Effector CD8-positive, alpha-beta T cell (primary cell): Measurements from ENCODE around the gene HACD4.

Source experiments
- DNase-seq: peaks from one replicate; lab custom pipeline; 2025; lab: John Stamatoyannopoulos, UW
- total RNA-seq, 4 experiments: gene quantifications; one replicate each; lab custom pipeline; 2026; lab: John Stamatoyannopoulos, UW

The HACD4 gene, protein sequence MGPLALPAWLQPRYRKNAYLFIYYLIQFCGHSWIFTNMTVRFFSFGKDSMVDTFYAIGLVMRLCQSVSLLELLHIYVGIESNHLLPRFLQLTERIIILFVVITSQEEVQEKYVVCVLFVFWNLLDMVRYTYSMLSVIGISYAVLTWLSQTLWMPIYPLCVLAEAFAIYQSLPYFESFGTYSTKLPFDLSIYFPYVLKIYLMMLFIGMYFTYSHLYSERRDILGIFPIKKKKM
- total RNA-seq: 32.1 to 64.7 (median 49.4) reads per million in 4 experiments

DNA sequence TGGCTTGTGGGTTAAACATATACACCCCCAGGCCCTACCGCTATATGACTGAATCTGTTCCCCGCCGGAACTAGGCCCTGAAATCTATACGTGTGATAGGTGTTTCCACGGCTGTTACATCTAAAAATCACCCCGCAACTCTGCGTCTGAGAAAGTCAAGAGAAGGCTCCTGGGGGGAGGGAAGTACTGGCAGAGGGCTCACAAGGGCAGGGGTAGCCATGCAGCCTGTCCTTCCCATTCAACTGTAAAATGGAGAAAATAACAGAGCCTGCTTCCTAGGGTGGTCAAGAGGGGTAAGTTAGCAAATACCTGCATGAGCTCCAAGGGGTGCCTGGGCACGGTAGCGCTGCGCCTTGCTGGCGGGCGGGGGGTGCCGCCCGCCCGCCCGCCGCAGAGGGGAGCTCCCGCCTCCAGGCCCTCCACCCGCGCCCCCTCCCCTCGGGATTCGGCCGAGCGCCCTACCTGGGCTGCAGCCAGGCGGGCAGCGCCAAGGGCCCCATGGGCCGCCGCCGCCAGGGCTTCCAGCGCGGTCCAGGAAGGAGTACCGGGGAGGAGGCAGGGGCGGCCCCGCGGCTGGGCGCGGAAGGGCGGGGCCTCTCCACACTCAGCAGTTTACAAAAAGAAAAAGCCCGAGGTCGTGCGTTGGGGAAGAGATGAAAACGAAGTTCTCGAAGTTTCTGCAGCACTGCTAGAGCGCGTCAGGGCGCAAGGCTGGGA, at the start of gene HACD4:
HACD4 (minus strand) TSS at position 550 of the 717 bp plus-strand sequence; CDS start at position 500, 50 bp downstream.
- DNase-seq: peak; percentile 43

DNA sequence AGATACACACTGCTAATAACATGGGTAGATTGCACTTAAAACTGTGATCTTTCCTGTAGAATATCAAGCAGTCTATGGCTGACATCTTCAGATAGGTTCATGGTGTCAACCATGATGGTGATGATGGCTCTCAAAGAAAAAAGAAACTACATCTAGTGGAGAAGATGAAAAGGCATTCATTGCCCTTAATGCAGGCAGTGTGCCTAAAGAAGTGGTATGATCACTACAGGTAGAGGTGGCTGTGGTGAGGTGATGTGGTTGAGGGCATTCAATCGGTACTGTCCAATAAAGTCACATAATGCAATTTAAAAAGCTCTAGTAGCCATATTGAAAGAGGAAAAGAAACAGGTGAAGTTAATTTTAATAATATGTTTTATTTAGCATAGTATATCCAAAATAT, 49.4 kb upstream of the HACD4 start:
- DNase-seq: no peak

DNA sequence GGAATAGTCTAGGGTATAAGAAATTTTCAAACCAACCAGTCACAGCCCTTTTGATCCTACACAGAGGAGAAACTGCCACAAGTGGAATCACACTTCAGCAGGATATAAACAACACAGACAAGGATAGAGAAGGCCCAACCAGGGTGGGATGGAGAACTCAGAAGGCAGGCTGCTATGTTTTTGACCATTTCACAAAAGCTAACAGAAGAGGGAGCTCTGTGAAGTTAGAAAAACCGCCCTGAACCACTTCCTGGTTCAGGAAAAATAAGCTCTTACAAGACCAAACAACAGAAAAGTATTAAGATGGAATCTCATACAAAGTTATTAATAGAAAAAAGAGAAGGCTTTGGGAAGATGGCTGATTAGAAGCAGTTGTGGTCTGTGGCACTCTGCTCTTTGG, 47.3 kb upstream of the HACD4 start:
- no peak for DNase-seq

DNA sequence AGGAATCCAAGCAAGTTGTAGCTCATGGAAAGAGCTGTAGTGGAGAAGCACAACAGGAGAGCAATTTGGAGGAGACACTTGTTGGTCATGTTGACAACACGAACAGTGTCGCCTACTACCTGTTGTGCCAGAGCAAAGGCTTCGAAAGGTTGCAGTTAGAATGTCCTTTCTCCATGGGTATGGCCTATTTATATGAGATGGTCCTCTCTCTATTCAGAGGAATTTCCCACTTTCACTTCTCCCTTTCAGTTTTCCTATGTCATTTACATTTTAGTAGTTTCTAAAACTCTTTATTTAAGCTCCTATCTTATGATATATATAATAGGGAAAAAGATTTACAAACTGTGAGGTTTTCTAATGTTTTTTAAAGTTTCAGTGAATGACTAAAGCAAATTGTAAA, 46.3 kb upstream of the HACD4 start, which contains the start of gene IFNB1:
IFNB1 (minus strand) TSS at position 162 of the 400 bp plus-strand sequence; CDS start at position 89, 73 bp downstream.
- no peak for DNase-seq

DNA sequence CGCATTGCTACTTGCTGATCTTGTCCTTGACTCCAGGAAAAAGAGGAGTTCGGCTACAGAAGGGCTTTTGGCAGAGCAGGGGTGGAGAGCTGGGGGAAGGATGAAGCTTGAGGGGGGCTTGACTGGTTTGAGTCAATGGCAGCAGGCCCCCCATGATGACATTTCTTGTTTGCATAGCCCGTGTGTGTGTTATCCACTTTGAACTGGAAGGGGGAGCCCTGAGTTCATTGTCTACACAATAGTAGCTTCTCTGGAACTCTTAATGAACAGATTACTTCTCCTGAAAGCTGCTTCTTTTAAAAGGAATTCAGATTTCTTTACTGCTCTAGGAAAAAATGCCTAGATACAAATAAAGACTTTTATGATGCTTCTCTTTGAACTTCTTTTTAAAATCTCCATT, 44.0 kb upstream of the HACD4 start:
- DNase-seq: no peak

DNA sequence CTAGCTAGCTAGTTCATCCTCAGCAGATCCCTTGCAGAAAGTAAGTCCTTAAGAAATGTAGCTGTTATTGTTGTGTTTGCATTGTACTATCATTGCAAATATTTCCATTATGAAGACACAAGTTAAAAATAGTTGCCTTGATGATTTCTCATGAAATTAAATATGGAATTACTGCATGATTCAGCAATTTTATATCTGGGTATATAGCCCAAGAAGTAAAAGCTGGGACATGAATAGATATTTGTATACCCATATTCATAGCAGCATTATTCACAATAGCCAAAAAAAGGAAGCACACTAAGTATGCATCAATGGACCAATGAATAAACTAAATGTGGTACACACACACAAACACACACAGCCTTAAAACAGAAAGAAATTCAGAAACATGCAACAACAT, 39.5 kb upstream of the HACD4 start:
- DNase-seq: no peak

DNA sequence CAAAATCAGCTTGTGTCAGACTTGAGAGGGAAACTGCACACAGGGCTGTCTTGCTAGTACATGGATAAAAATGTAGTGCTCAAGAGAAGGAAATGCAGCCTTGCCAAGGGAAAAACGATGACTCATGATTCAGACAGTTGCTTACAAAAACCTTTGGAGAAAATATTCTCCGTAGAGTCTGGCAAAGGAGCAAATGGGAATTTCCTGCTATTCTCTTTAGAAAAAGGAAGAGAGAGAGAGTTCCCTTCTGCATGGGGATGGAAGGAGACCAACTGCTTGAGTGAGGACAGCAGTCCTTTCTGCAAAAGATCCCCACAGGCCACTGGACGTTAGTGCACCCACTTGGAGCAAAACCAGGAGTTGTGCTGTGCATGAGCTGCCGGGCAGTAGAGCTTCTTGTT, 38.7 kb upstream of the HACD4 start:
- no peak for DNase-seq

DNA sequence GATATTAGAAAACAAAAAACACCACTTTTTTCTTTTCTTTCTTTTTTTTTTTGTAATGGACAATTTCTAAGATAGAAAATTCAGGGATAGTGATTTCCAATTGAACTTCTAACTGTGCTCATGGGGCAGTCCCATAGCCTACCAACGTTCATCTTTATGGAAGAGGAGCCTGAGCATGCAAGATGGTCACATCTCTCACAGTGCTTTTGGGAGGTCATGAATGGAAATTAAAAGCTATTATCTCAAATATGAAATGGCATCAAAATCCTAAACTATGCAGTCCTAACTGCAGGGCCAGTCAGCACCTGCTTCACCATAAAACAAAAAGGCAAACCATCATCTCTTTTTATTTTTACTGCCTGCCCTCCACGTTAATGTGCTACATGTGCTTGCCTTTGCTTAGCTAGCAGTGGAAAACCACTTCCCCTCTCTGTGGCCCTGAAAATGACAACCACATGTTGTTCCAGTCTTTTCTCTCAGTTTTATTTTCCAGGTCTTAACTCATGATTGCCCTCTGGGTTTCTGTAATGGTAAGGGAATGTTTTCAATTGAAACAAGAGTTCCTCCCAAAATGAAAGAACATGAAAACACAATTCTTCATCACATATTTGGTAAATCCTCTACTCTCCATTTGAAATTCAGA, 29.6 kb upstream of the HACD4 start:
- DNase-seq: no peak

DNA sequence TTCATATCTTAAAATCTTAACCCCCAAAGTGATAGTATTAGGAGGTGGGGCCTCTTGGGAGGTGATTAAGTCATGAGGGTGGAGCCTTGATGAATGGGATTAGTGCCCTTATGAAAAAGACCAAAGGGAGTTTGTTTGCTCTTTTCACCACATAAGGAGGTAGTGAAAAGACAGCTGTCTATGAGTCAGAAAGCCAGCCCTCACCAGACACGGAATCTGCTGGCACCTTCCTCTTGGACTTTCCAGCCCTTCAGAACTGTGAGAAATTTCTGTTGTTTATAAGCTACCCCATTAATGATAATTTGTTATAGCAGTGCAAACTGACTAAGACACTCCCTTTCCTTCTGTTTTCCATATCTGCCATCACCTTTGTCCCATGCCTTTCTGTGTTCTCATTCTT, 25.5 kb upstream of the HACD4 start:
- DNase-seq: no peak

DNA sequence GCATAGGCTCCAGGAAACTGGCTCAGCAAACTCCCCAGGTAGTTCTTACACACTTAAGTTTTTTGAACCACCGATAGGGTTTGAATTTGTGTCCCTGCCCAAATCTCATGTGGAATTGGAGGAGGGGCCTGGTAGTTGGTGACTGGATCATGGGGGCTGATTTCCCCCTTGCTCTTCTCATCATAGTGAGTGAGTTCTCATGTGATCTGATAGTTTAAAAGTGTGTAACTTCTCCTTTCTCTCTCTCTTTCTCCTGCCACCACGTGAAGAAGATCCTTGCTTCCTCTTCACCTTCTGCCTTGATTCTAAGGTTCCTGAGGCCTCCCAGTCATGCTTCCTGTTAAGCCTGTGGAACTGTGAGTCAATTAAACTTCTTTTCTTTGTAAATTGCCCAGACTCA, 22.4 kb upstream of the HACD4 start:
- DNase-seq: no peak

DNA sequence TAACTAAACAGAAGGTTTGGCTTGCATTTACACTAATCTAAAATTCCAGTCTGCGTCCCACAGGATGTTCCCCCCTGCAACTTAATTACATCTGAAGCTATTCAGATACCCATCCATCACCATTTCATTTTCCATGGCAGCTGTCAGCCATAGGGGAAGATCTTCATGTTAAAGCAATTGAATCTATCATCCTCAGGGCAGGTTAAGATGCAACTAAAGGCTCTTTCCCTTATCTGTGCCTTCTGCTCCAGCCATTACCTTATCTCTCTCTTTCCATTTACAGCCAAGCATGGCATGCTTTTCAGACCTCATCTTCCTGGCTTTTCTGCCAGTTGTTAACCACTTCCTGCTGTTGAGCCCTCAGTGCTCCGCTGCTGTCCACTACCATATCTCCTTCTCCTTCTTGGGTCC, 15.8 kb upstream of the HACD4 start:
- no peak for DNase-seq

DNA sequence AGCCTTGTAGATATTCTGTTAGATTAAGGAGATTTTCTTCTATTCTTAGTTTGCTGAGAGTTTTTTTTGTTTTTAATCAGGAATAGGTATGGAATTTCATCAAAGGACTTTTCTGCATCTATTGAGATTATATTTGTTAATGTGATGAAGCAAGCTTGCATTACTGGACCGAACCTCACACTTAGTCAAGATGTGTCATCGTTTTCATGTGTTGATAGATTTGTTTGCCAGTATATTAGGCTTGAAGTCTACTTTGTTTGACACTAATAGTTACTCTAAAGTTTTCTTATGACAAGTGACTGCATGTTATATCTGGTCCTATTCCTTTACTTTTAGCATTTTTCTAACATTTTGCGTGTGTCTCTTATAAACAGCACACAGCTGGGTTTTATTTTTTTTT, 12.4 kb upstream of the HACD4 start:
- no peak for DNase-seq

DNA sequence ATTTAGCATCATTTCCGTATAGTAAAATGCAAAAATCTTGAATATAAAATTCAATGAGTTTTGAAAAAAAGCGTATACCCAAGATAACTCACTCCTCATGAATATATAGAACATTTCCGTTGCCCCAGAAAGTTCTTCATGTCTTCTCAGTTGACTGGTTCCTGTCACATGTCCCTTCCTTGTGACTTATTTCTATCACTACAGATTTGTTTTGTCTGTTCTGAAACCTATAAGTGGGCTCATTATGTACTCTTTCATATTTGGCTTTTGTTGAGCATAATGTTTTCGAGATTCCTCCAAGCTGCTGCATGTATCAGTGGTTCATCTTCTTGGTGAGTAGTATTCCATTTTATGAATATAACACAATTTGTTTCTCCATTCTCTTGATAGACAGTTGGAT, 11.0 kb upstream of the HACD4 start:
- DNase-seq: no peak

DNA sequence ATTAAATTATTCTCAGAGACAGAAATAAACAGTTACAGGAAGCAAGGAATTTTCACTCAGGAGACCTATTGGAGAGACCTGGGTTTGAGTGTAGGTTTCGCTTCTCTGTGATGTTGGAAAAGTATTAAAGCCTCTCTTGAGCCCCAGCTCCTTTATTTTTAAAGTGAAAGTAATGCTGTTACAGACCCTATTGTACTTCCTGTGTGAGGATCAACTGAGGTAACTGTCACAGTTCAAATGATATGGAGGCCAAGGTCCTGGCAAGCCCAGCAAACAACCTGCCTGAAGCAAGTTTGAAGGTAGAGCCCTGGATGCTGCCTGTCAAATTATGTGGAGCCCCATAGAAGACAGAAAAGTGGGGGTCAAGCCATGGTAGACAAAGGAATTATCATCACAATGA, 7.9 kb upstream of the HACD4 start:
- DNase-seq: no peak

DNA sequence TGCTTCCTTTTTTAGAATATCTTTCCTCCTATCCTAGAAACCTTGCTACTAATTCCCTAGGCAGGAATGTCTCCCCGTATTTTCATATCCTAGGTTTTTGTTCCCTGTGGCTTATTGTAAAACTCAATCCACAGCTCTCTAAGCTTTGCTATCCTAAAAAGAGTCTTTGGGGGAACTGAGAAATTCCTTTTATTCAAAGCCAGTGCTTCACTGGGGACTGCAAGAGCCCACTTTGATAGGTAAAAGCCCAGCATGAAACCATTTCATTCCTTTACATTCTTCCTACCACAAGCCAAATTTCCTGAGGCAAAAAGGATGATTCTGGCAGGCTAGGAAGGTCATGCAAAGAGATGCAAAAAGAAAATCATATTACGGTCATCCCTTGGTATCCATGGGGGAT, 5.8 kb upstream of the HACD4 start:
- no peak for DNase-seq

DNA sequence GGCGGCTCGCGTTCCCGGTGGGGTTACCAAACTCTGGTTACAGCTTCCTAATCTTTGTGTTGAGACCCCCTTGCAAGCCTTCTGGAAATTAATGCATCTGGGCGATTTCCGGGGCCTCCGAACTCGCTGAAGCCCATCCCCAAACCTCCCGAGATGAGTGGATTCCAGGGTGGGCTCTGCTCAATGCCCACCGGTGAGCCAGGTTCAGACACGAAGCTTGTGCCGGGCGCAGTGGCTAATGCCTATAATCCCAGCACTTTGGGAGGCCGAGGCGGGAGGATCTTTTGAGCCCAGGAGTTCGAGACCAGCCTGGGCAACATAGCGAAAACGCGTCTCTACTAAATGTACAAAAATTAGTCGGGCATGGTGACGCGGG, 356 bp upstream of the HACD4 start:
- no peak for DNase-seq

DNA sequence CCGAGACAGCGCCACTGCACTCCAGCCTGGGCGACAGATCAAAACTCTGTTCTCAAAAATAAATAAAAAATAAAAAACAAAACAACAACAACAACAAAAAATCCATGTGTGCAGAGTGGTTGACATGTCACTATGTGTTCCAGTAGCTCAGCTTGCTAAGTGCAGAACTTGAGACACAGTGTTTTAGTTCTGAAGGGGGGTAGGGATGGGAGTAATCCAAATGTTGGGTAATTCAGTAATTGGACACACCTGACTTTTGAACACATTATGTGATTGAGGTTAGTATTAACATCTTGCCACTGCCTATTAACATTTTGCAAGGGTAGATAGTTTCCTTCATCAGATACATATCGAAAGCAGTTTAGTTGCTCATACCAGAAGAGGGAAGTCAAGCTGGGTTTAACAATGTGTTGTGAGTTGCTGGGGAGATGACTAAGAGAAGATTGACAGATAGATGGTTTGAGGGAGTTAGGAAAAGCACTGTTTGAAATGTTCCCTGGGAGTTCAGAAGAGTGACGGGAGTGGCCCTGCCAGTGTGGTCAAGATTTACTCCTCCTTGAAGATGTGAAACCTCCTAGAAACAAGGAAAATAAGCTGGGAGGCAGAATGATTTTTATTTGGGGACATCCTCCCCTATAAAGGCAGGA, 928 bp downstream of the HACD4 start:
- no peak for DNase-seq

DNA sequence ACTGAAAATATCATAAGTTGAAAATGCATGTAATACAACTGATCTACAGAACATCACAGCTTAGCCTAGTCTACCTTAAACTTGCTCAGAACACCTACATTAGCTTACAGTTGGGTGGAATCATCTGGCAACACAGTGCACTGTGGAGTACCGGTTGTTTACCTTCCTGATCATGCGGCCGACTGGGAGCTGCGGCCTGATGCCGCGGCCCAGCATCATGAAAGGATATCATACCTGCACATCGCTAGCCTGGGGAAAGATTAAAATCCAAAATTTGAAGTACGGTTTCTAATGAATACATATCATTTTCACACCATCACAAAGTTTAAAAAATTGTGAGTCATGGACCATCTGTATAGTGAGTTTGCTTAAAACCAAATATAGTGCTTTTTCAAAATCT, 1.8 kb downstream of the HACD4 start:
- no peak for DNase-seq

DNA sequence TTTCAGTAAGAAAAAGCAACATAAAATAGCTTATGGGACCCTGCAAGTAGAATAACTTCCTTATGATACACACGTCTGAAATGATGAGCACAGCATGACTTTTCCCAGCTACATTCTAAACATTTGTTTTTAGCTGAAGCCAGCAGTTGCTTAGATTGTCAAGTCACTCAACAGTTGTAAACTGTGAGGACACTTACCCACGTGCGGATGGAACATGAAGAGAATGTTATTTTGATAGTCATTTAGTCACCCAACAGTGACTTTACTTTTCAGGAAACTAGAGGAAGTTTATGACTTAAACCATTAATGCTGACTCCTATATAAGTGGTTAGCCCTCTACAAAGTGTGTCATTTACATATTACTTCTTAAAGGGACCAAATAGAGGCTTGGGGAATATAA, 3.0 kb downstream of the HACD4 start:
- no peak for DNase-seq

DNA sequence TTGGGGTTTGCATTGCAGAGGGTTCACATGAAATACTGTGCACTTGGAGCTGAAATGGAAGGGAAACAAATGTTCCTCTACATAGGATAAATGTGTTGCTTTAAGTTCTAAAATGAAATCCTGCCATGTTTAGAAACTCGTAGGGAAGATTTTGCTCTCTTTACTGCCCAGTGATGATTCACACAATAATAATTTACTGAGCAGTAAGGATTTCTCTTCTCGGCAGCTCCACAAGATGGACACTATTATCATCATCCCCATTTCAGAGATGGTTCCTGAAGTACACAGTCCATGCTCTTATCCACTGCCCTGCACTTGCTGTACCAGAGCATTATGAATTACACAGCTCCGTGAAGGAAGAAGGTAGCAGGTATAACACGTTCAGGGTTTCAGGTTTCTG, 4.1 kb downstream of the HACD4 start:
- no peak for DNase-seq

DNA sequence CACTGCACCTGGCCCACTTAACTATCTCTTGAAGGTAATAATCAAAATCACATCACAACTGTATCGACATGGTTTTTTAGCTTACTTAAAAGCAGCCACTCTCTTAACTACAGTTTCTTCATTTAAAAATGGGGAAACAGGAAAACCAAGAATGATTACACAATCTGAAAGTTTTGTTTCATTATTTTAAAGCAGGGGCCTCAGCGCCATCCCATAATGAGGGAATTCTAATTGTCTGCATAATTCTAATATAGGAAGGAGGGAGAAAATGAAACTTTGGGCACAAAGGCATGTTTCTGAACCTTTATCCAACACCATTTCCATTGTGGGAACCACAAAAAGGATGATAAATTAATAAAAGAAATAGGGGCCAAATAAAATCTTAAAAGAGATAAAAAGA, 7.6 kb downstream of the HACD4 start:
- DNase-seq: no peak

DNA sequence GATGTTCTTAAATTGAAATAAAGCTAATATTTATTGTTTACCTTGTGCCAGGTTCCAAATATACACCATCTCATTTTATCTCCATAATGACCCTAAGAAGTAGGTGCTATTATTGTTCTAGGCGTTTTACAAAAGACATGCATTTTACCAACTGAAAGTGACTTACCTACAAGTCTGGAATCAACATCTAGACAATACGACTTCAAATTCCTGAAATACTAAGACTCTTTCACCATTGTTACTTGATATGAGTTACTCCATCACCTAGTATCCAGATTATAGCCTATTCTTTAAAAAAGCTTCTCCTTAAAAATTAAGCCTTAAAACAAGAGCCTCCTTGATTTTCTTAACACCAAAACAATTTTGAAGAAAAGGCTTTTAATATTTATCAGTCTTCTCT, 13.3 kb downstream of the HACD4 start:
- no peak for DNase-seq
